Activated CD8-positive, alpha-beta T cell treated with anti-CD3 and anti-CD28 coated beads, Interleukin-2, amount 10 ng/mL, durations not matched to agents 7 days and 5 days (primary cell): ENCODE data around the gene FRMD1. TPM values are rescaled to one million over a fixed set of nuclear protein-coding genes. Genes with fewer than 3 reads are reported as not detected.

Source experiments
- ATAC-seq: fragments of 150-1000 bp; cut with Tn5 transposase; one replicate; pipeline ENCODE4 v1.10.0; 2021; ENCODE audit warnings: moderate library complexity
- CTCF ChIA-PET: fragments of 350-600 bp; sonication (Branson Sonifier 250); formaldehyde crosslinking; loops from one replicate; lab custom pipeline; 2021; ENCODE audit warnings: antibody characterized with exemption; lab: Charles Lee
- POLR2A ChIA-PET: fragments of 350-600 bp; sonication (Branson Sonifier 250); formaldehyde crosslinking; loops from one replicate; lab custom pipeline; 2021; ENCODE audit warnings: antibody characterized with exemption; lab: Charles Lee
- DNase-seq: peaks from one replicate; pipeline ENCODE4 v3.0.0-alpha.2; 2020
- H3K27ac Mint-ChIP-seq: one replicate; pipeline ENCODE4 v1.8.0; 2021; ENCODE audit warnings: mild to moderate bottlenecking, mixed read lengths
- H3K27me3 Mint-ChIP-seq: one replicate; pipeline ENCODE4 v1.8.0; 2021; ENCODE audit warnings: low read depth, mixed read lengths
- H3K36me3 Mint-ChIP-seq: one replicate; pipeline ENCODE4 v1.8.0; 2021; ENCODE audit warnings: low read depth, mixed read lengths
- H3K4me1 Mint-ChIP-seq: one replicate; pipeline ENCODE4 v1.8.0; 2021; ENCODE audit warnings: low read depth, mixed read lengths
- H3K4me3 Mint-ChIP-seq: one replicate; pipeline ENCODE4 v1.8.0; 2021; ENCODE audit warnings: mild to moderate bottlenecking, mixed read lengths
- H3K9me3 Mint-ChIP-seq: one replicate; pipeline ENCODE4 v1.8.0; 2022; ENCODE audit warnings: mixed read lengths; ENCODE audit not compliant: insufficient read depth
- total RNA-seq, 2 experiments: library from RNA; stranded (reverse); gene quantifications; one replicate each; pipeline ENCODE4 v1.2.3, GENCODE V29; 2021

The FRMD1 gene
- total RNA-seq, 2 experiments from 2014 or later = not detected

DNA sequence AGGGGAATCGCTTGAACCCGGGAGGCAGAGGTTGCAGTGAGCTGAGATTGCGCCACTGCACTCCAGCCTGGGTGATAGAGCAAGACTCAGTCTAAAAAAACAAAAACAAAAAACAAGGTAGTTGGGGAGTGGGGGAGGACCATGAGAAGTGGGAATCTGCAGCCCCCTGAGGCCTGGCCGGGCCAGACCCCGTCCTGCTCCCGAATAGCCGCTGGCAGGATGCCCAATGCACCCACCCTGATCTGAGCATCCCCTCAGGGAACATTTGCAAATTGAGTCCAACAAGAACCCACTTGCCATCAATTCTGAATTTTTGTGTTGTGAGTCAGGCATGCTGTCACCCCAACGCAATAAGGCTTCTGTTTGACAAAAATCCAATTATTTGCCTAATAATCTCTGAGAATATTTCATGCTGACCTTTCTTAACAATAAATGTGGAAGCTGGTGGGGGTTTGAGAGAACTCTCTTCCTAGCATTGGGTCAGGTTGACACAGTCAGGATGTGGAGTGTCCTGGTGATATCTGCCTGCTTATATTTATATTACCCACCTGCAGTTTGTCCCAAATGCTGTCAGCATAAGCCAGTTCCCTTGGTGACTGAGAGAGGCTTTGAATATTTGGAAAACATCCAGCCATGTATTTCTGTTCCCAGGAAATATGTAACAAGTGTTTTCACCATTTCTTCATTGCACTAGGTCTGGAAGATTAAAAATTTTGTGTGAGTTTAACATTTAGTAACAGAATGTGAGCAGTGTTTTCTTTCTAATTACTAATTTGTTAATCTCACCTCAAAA lies 28.4 kb upstream of the FRMD1 start:
- ATAC-seq (no peak), DNase-seq (no peak)
- ChIA-PET CTCF (no interaction called here), POLR2A (no interaction called here)
- Mint-ChIP-seq H3K27ac (no peak overlapping the region), H3K4me1 (no peaks in the 10 kb centered on the region), H3K36me3 (no peaks in the 10 kb centered on the region), H3K9me3 (no peaks in the 10 kb centered on the region), H3K4me3 (no peak overlapping the region), H3K27me3 (peaks cover 11% of the 10 kb centered on the region)

DNA sequence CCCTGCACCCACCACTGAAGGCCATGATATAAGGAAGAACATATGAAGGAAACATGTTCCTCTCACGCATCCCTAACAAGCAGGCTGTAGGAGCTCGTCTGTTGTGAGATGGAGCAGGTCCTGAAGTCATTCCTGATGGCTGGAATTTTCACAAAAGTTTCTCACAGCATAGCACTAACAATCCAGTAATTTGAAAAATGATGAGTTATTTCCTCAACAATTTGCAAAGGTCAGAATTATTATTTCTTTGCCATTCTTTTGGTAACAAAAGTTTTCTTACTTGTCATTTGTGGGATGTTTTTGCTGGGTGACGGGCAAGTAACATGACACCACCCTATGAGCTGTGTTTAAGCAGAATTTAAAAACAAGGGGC lies 27.6 kb upstream of the FRMD1 start:
- Mint-ChIP-seq H3K4me3 (no peak overlapping the region), H3K9me3 (no peaks in the 10 kb centered on the region), H3K4me1 (no peaks in the 10 kb centered on the region), H3K27me3 (peaks cover 18% of the 10 kb centered on the region), H3K36me3 (no peaks in the 10 kb centered on the region), H3K27ac (no peak overlapping the region)
- CTCF ChIA-PET = no interaction called here
- ATAC-seq (no peak), DNase-seq (no peak)
- POLR2A ChIA-PET = no interaction called here

- CTCF ChIA-PET = no interaction called here
- POLR2A ChIA-PET = no interaction called here
- DNase-seq = no peak
- no peak overlapping the region for H3K27ac Mint-ChIP-seq
- peaks cover 18% of the 10 kb centered on the region for H3K27me3 Mint-ChIP-seq
- H3K4me1 Mint-ChIP-seq = no peaks in the 10 kb centered on the region
- no peak for ATAC-seq
- H3K4me3 Mint-ChIP-seq = no peak overlapping the region
- H3K36me3 Mint-ChIP-seq = no peaks in the 10 kb centered on the region
- no peaks in the 10 kb centered on the region for H3K9me3 Mint-ChIP-seq
Observed at GRCh38 chr6:168105813-168106632, 27.0 kb upstream of the FRMD1 start.

DNA sequence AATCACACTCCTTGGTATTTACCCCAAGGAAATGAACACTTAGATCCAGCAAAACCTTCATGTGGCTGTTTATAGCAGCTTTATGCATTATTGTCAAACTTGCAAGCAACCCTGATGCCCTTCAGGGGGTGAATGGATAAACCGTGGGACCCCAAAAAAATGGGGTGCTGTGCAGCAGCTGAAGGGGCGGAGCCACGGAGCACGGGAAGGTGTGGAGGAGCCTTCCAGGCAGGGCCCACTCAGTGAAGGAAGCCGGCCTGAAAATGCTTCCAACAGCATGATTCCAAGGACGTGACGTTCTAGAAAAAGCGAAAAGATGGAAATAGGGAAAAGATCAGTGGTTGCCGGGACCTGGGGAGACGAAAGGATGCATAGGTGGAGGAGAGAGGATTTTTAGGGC lies 25.6 kb upstream of the FRMD1 start:
- ATAC-seq (no peak), DNase-seq (no peak)
- H3K4me1 Mint-ChIP-seq = no peaks in the 10 kb centered on the region
- no peaks in the 10 kb centered on the region for H3K36me3 Mint-ChIP-seq
- no peak overlapping the region for H3K27ac Mint-ChIP-seq
- H3K4me3 Mint-ChIP-seq = no peak overlapping the region
- no peaks in the 10 kb centered on the region for H3K9me3 Mint-ChIP-seq
- peaks cover 23% of the 10 kb centered on the region for H3K27me3 Mint-ChIP-seq
- POLR2A ChIA-PET = no interaction called here
- CTCF ChIA-PET = no interaction called here

- CTCF ChIA-PET = no interaction called here
- H3K9me3 Mint-ChIP-seq = no peaks in the 10 kb centered on the region
- no peaks in the 10 kb centered on the region for H3K36me3 Mint-ChIP-seq
- H3K4me1 Mint-ChIP-seq = no peaks in the 10 kb centered on the region
- POLR2A ChIA-PET = no interaction called here
- ATAC-seq (no peak), DNase-seq (no peak)
- H3K4me3 Mint-ChIP-seq = no peak overlapping the region
- H3K27ac Mint-ChIP-seq = no peak overlapping the region
- peaks cover 23% of the 10 kb centered on the region for H3K27me3 Mint-ChIP-seq
Observed at GRCh38 chr6:168103050-168103830, 24.2 kb upstream of the FRMD1 start.

GRCh38 chr6:168102315-168102985 lies 23.4 kb upstream of the FRMD1 start:
- no peak overlapping the region for H3K4me3 Mint-ChIP-seq
- POLR2A ChIA-PET = no interaction called here
- CTCF ChIA-PET = no interaction called here
- peaks cover 23% of the 10 kb centered on the region for H3K27me3 Mint-ChIP-seq
- no peak for ATAC-seq
- DNase-seq = no peak
- H3K4me1 Mint-ChIP-seq = no peaks in the 10 kb centered on the region
- no peak overlapping the region for H3K27ac Mint-ChIP-seq
- H3K9me3 Mint-ChIP-seq = no peaks in the 10 kb centered on the region
- H3K36me3 Mint-ChIP-seq = no peaks in the 10 kb centered on the region

- Mint-ChIP-seq H3K27me3 (peaks cover 23% of the 10 kb centered on the region), H3K9me3 (no peaks in the 10 kb centered on the region), H3K36me3 (no peaks in the 10 kb centered on the region), H3K4me1 (no peaks in the 10 kb centered on the region), H3K4me3 (no peak overlapping the region), H3K27ac (no peak overlapping the region)
- ChIA-PET CTCF (no interaction called here), POLR2A (no interaction called here)
- DNase-seq = no peak
- no peak for ATAC-seq
Observed at GRCh38 chr6:168101590-168102314, 22.7 kb upstream of the FRMD1 start.

DNA sequence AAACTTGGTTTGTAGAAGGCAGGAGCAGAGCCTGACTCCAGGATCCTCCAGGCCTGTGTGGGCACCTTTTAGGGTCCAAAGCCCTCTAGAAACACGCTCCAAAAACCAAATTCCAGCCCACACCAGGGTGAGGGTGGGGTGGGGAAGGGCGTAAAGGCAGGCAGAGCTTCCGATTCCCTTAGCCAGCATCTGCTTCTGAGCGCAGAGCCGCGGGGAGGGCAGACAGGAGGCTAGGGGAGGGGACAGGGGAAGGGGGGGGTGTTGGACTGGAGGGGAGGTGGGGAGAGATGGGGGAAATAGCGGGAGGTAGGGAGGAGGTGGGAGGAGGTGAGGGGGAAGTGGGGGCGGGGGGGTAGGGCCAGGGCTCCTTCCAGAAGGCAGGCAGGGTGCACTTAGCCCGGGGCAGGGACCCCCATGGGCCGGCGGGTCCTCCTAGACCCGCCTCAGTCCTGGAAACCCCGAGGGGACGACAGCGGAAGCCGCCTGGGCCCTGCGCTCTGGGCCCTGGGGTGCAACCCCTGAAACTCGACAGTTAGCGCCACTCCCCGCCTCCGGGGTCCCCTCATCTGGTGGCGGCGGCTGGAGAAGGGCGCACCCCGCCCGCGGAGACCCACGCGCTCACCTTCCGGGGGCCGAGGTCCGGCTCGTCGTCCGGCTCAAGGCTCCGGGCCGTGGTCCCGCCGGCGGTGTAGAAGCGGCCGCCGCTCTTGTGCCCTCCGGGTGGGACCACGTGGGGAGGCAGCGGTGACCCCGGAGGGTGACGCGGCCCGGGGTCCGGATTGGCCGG lies 22.0 kb upstream of the FRMD1 start:
- DNase-seq (no peak), ATAC-seq (no peak)
- Mint-ChIP-seq H3K27me3 (peaks cover 23% of the 10 kb centered on the region), H3K36me3 (no peaks in the 10 kb centered on the region), H3K4me1 (no peaks in the 10 kb centered on the region), H3K27ac (no peak overlapping the region), H3K4me3 (no peak overlapping the region), H3K9me3 (no peaks in the 10 kb centered on the region)
- ChIA-PET POLR2A (no interaction called here), CTCF (no interaction called here)

DNA sequence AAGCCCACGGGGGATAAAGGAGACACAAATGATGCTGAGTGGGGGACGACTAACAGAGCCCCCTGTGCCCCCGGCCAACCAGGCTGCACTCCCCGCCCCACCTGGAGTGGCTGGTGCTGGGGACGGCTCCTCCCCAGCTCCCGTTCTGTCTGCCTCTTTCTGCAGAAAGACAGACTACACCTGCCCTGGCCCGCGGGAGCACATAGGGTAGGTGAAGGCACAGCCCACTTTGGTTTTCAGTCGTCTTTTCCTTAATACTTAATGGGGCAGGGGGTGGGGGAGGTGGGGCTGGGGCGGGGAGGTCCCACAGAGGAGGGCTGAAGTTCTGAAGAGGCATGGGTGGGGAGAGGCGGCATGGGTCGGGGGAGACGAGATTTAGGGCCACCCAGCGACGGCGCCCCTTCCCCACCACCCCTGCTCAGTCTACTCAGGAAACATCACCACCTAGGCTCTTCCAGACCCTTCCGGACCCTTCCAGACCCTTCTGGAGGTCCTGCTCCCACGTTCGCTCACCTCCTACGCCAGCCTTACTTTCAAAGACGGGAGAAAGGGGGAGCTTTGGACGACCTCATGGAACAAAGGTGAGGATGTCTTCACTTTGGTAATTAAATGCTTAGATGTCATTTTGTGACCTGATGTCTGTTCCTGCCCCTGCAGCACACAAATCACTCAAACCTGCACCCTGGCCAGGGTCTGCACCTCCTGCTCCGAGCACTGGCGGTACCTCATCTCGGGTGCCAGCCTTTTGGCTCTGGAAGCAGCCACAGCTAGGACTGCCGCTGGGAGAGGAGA lies 21.2 kb upstream of the FRMD1 start:
- POLR2A ChIA-PET = no interaction called here
- H3K4me1 Mint-ChIP-seq = no peaks in the 10 kb centered on the region
- no peaks in the 10 kb centered on the region for H3K36me3 Mint-ChIP-seq
- DNase-seq = no peak
- H3K27ac Mint-ChIP-seq = no peak overlapping the region
- ATAC-seq = no peak
- CTCF ChIA-PET = no interaction called here
- no peak overlapping the region for H3K4me3 Mint-ChIP-seq
- H3K9me3 Mint-ChIP-seq = no peaks in the 10 kb centered on the region
- H3K27me3 Mint-ChIP-seq = peaks cover 23% of the 10 kb centered on the region
